ENCODE data around the gene HS3ST6.
A peak's percentile ranks its signal among the peaks of the same experiment; 100 is the strongest.

- TF ChIP-seq REST (IDR thresholded peaks at IDR 0.05; ENCODE audit: insufficient read depth in 1 of 2, low read depth in 2 of 2, low read length in 2 of 2) (no peak), POLR2AphosphoS5 (IDR thresholded peaks at IDR 0.05; ENCODE audit: low read depth, low read length) (0 out of 2 replicates have a peak, but pooled peaks have one; percentile 4)
Measured at GRCh38 chr16:1963806-1964505, 45.7 kb upstream of the HS3ST6 start.
